ENCODE measurements around the gene SLC15A1.

The SLC15A1 gene

DNA sequence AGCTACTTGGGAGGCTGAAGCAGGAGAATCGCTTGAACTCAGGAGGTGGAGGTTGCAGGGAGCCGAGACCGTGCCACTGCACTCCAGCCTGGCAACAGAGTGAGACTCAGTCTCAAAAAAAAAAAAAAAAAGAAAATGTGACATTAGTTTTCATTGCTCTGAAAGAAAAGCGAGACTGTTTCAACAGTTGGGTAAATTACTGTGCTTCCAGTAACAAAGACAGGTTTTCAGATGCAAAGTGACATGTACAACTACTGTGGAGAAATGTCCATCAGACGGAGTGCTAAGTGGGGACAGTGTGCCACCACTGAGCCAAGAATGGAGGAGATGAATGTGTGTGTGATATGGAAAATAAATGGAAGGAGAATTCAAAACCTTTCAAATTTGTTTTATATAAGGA is 24.2 kb upstream of the SLC15A1 start:
- Histone ChIP-seq H3K27ac (no peak overlapping the region), H3K4me1 (ENCODE audit: control insufficient read depth in 1 of 2, insufficient read depth in 1 of 2, low read depth in 1 of 2, low read length in 1 of 2) (no peaks in the 10 kb centered on the region), H3K27me3 (no peaks in the 10 kb centered on the region), H3K4me3 (ENCODE audit: low read depth in 1 of 2, low read length in 1 of 2) (no peak overlapping the region), H3K36me3 (no peaks in the 10 kb centered on the region), H3K9me3 (no peaks in the 10 kb centered on the region)
- TF ChIP-seq, protein P1, sequence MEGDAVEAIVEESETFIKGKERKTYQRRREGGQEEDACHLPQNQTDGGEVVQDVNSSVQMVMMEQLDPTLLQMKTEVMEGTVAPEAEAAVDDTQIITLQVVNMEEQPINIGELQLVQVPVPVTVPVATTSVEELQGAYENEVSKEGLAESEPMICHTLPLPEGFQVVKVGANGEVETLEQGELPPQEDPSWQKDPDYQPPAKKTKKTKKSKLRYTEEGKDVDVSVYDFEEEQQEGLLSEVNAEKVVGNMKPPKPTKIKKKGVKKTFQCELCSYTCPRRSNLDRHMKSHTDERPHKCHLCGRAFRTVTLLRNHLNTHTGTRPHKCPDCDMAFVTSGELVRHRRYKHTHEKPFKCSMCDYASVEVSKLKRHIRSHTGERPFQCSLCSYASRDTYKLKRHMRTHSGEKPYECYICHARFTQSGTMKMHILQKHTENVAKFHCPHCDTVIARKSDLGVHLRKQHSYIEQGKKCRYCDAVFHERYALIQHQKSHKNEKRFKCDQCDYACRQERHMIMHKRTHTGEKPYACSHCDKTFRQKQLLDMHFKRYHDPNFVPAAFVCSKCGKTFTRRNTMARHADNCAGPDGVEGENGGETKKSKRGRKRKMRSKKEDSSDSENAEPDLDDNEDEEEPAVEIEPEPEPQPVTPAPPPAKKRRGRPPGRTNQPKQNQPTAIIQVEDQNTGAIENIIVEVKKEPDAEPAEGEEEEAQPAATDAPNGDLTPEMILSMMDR (IDR thresholded peaks at IDR 0.05), result no peak

DNA sequence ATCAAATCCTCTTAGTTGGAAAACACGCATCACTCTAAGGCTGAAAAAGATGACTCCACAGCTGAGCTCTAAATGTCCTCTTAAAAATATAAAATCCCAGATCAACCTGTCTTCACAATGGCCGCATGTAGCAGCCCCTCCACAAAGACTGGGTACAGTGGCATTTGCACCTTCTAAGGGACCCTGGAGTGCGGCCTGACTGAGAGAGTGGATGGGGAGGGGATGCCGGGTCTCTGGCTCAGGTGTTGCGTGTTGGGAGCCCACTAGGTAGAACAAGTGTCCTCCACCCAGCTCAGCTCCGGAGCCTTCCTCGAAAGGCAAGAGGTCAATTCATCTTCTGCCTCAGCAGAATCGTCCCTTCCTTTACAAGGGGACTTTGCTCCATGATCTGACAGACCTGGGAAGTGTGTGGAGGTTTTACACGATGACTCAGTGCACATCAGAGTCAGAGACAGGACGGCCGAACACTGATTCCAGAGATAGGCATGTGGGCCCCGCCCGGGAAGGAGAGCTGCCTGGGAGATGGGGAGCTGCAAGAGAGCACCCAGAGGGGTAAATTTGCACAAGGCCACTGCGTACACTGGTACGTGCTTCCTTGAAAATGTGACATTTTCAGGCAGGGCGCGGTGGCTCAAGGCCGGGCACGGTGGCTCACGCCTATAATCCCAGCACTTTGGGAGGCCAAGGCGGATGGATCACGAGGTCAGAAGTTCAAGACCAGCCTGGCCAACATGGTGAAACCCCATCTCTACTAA is 23.5 kb upstream of the SLC15A1 start:
- TF ChIP-seq, protein P1 (IDR thresholded peaks at IDR 0.05), result no peak
- H3K27ac ChIP-seq, result no peak overlapping the region
- no peaks in the 10 kb centered on the region for H3K36me3 ChIP-seq
- H3K9me3 ChIP-seq, result no peaks in the 10 kb centered on the region
- H3K4me1 ChIP-seq (ENCODE audit: control insufficient read depth in 1 of 2, insufficient read depth in 1 of 2, low read depth in 1 of 2, low read length in 1 of 2), result no peaks in the 10 kb centered on the region
- H3K27me3 ChIP-seq, result no peaks in the 10 kb centered on the region
- no peak overlapping the region for H3K4me3 ChIP-seq (ENCODE audit: low read depth in 1 of 2, low read length in 1 of 2)

DNA sequence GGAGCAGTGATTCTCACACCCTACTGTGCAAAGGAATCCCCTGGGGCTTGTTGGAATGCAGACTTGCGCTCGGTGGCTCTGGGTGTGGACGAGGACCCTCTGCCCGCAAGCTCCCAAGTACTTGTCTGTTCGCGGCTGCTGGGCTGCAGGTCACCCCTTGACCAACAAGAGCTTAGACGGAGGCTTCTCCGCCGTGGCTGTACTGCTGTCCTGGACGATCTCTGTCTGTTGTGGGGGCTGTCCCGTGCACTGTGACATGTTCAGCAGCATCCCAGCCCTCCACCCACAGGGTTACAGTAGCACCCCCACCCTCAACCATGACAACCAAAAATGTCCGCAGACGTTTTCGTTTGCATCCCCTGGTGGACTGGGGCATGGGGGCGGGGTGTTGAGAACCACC is 22.9 kb upstream of the SLC15A1 start:
- TF ChIP-seq, protein P1 (IDR thresholded peaks at IDR 0.05), result no peak
- no peak overlapping the region for H3K4me3 ChIP-seq (ENCODE audit: low read depth in 1 of 2, low read length in 1 of 2)
- H3K36me3 ChIP-seq, result no peaks in the 10 kb centered on the region
- H3K27ac ChIP-seq, result no peak overlapping the region
- no peaks in the 10 kb centered on the region for H3K4me1 ChIP-seq (ENCODE audit: control insufficient read depth in 1 of 2, insufficient read depth in 1 of 2, low read depth in 1 of 2, low read length in 1 of 2)
- no peaks in the 10 kb centered on the region for H3K9me3 ChIP-seq
- H3K27me3 ChIP-seq, result no peaks in the 10 kb centered on the region

DNA sequence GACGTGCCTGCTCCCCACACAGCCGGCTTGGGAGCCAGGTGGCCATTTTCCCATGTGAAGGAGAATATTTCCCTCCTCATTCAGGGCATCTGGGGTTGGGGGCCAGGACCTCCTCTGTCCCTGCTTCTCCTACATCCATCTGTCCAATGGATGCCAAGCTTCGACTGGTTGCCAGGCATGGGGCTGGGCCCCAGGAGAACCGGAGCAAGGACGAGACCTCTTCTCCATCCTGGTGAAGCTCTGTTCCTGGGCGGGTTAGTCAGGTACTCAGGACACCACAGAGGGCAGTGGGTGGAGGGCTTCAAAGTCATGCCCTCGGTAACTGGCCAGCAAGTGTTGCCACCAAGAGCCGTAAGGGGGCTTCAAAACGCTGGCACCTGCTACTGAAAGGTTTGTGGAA is 22.3 kb upstream of the SLC15A1 start:
- H3K4me1 ChIP-seq (ENCODE audit: control insufficient read depth in 1 of 2, insufficient read depth in 1 of 2, low read depth in 1 of 2, low read length in 1 of 2), result no peaks in the 10 kb centered on the region
- H3K9me3 ChIP-seq, result no peaks in the 10 kb centered on the region
- no peaks in the 10 kb centered on the region for H3K36me3 ChIP-seq
- TF ChIP-seq, protein P1 (IDR thresholded peaks at IDR 0.05), result no peak
- H3K27me3 ChIP-seq, result no peaks in the 10 kb centered on the region
- no peak overlapping the region for H3K4me3 ChIP-seq (ENCODE audit: low read depth in 1 of 2, low read length in 1 of 2)
- no peak overlapping the region for H3K27ac ChIP-seq

DNA sequence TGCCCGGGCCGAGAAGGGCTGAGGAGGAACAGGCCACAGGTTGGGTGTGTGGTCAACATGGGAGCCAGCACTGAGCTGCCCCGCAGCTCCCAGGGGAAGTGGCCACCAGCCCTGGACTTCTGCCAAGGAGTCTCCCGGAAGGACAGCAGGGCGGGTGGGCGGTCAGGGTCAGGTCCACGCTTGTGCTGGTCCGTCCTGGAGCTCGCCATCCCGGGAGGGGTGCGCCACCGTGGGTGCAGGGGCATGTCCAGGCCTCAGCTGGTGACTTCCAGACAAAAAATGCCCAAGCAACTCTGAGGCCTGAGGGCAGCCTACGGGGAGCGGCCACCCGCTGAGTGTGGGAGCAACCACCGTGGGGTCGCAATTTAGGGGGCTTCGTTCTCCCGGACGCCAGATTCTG is 21.4 kb upstream of the SLC15A1 start:
- Histone ChIP-seq H3K27ac (no peak overlapping the region), H3K36me3 (no peaks in the 10 kb centered on the region), H3K27me3 (no peaks in the 10 kb centered on the region), H3K4me1 (ENCODE audit: control insufficient read depth in 1 of 2, insufficient read depth in 1 of 2, low read depth in 1 of 2, low read length in 1 of 2) (no peaks in the 10 kb centered on the region), H3K9me3 (no peaks in the 10 kb centered on the region), H3K4me3 (ENCODE audit: low read depth in 1 of 2, low read length in 1 of 2) (no peak overlapping the region)
- TF ChIP-seq, protein P1 (IDR thresholded peaks at IDR 0.05), result no peak

Measured in neutrophil (primary cell).